Hepatocyte (in vitro differentiated cells): ENCODE results near the gene NOTUM. TPM values are rescaled to one million over a fixed set of nuclear protein-coding genes. Genes with fewer than 3 reads are reported as not detected.
A peak's percentile ranks its signal among the peaks of the same experiment; 100 is the strongest.

ENCODE experiments used
- DNase-seq: peaks from one replicate; pipeline ENCODE4 v3.0.0-alpha.2; 2016; ENCODE audit warnings: low spot score
- H2AFZ ChIP-seq: fragments of 200-600 bp; sonication (generic); 2 replicates; pipeline ENCODE4 v1.6.0; 2016; ENCODE audit warnings: antibody characterized with exemption, mild to moderate bottlenecking
- H3K27ac ChIP-seq: fragments of 200-600 bp; sonication (generic); 2 replicates; pipeline ENCODE4 v1.5.1; 2016; ENCODE audit warnings: mild to moderate bottlenecking
- H3K27me3 ChIP-seq: fragments of 200-600 bp; sonication (generic); 2 replicates; pipeline ENCODE4 v1.6.1; 2016
- H3K36me3 ChIP-seq: fragments of 200-600 bp; sonication (generic); replicated peaks from 2 replicates; pipeline ENCODE4 v1.5.1; 2016; ENCODE audit warnings: low read depth; ENCODE audit not compliant: insufficient read depth
- H3K4me1 ChIP-seq: fragments of 200-600 bp; sonication (generic); 2 replicates; pipeline ENCODE4 v1.5.1; 2016; ENCODE audit warnings: mild to moderate bottlenecking, moderate library complexity; ENCODE audit not compliant: insufficient read depth
- H3K4me2 ChIP-seq: fragments of 200-600 bp; sonication (generic); 2 replicates; pipeline ENCODE4 v1.6.0; 2016
- H3K4me3 ChIP-seq: fragments of 200-600 bp; sonication (generic); 2 replicates; pipeline ENCODE4 v1.5.1; 2016; ENCODE audit warnings: mild to moderate bottlenecking
- H3K79me2 ChIP-seq: fragments of 200-600 bp; sonication (generic); 2 replicates; pipeline ENCODE4 v1.6.0; 2017; ENCODE audit warnings: mild to moderate bottlenecking
- H3K9me2 ChIP-seq: fragments of 200-600 bp; sonication (generic); replicated peaks from 2 replicates; pipeline ENCODE4 v1.6.0; 2017; ENCODE audit warnings: mild to moderate bottlenecking; ENCODE audit not compliant: insufficient read depth
- H3K9me3 ChIP-seq: fragments of 200-600 bp; sonication (generic); 2 replicates; pipeline ENCODE4 v1.5.1; 2016; ENCODE audit warnings: low read depth, mild to moderate bottlenecking
- H4K20me1 ChIP-seq: fragments of 200-600 bp; sonication (generic); 2 replicates; pipeline ENCODE4 v1.6.0; 2016; ENCODE audit warnings: mild to moderate bottlenecking; ENCODE audit not compliant: insufficient read depth, poor library complexity, severe bottlenecking
- CTCF ChIP-seq: fragments of 200-600 bp; sonication (generic); IDR thresholded peaks from 2 replicates; pipeline ENCODE4 v1.5.1; 2016; ENCODE audit warnings: antibody characterized with exemption, mild to moderate bottlenecking; ENCODE audit not compliant: poor library complexity
- EZH2 ChIP-seq: fragments of 200-600 bp; sonication (generic); IDR thresholded peaks from 2 replicates; pipeline ENCODE4 v1.6.1; 2016; ENCODE audit warnings: antibody characterized with exemption, mild to moderate bottlenecking, borderline replicate concordance
- EZH2phosphoT487 ChIP-seq: fragments of 200-600 bp; sonication (generic); IDR thresholded peaks from one replicate; pipeline ENCODE4 v1.6.1; 2018; ENCODE audit warnings: antibody characterized with exemption, mild to moderate bottlenecking, low read depth, moderate library complexity; ENCODE audit not compliant: unreplicated experiment, severe bottlenecking
- WGBS: methylation state at CpG from one replicate; pipeline ENCODE4 v1.1.6; 2016; ENCODE audit warnings: low lambda C conversion rate; ENCODE audit errors: missing lambda C conversion rate; 5-methylcytosine and 5-hydroxymethylcytosine counted together
- polyA plus RNA-seq: library from polyadenylated mRNA; unstranded; fragments of >200 nt; fragmentation: Nextera tagmentation; extraction: Ambion mirVana; gene quantifications from 2 replicates; pipeline ENCODE4 v1.2.1, GENCODE V29; 2016
- total RNA-seq: library from RNA; depleted of rRNA; stranded (reverse); fragments of >200 nt; gene quantifications from 2 replicates; pipeline ENCODE4 v1.2.3, GENCODE V29; 2014

NOTUM gene
- total and polyA plus RNA-seq, 2 experiments from 2014 or later: 1.0 to 4.7 TPM

- TF ChIP-seq CTCF: no peak
- no peak for TF ChIP-seq EZH2
- TF ChIP-seq EZH2phosphoT487: no peak
- peak overlapping the region; percentile 72 for H3K27ac ChIP-seq
- no peaks in the 10 kb centered on the region for H3K27me3 ChIP-seq
- H3K9me3 ChIP-seq: no peaks in the 10 kb centered on the region
- no peaks in the 10 kb centered on the region for H3K36me3 ChIP-seq
- H3K9me2 ChIP-seq: no peaks in the 10 kb centered on the region
- peaks cover 40% of the 10 kb centered on the region for H3K4me1 ChIP-seq
- H3K79me2 ChIP-seq: peaks cover 77% of the 10 kb centered on the region
- WGBS: 22% methylated on average over 24 of the region's 32 CpGs
- no peak overlapping the region for H3K4me3 ChIP-seq
- peak overlapping the region; percentile 83 for H3K4me2 ChIP-seq
- H2AFZ ChIP-seq: no peak overlapping the region
- peaks cover 66% of the 10 kb centered on the region for H4K20me1 ChIP-seq
- peak; percentile 93 for DNase-seq
Observed at GRCh38 chr17:81923302-81924260, 37.4 kb downstream of the NOTUM start.

- no peaks in the 10 kb centered on the region for H3K9me3 ChIP-seq
- peaks cover 68% of the 10 kb centered on the region for H4K20me1 ChIP-seq
- no peaks in the 10 kb centered on the region for H3K27me3 ChIP-seq
- peaks cover 77% of the 10 kb centered on the region for H3K79me2 ChIP-seq
- no peak overlapping the region for H3K4me3 ChIP-seq
- WGBS: 94% methylated on average over 49 of the region's 58 CpGs
- peaks cover 39% of the 10 kb centered on the region for H3K4me1 ChIP-seq
- H3K36me3 ChIP-seq: no peaks in the 10 kb centered on the region
- H3K27ac ChIP-seq: peak overlapping the region; percentile 60
- peak overlapping the region; percentile 83 for H3K4me2 ChIP-seq
- no peak for TF ChIP-seq EZH2
- no peak for TF ChIP-seq EZH2phosphoT487
- TF ChIP-seq CTCF: no peak
- H3K9me2 ChIP-seq: no peaks in the 10 kb centered on the region
- H2AFZ ChIP-seq: no peak overlapping the region
- no peak for DNase-seq
Observed at GRCh38 chr17:81922566-81923301, 38.3 kb downstream of the NOTUM start.

- no peaks in the 10 kb centered on the region for H3K27me3 ChIP-seq
- no peak overlapping the region for H2AFZ ChIP-seq
- no peaks in the 10 kb centered on the region for H3K9me2 ChIP-seq
- DNase-seq: no peak
- H4K20me1 ChIP-seq: peaks cover 68% of the 10 kb centered on the region
- no peak overlapping the region for H3K4me2 ChIP-seq
- H3K79me2 ChIP-seq: peaks cover 82% of the 10 kb centered on the region
- peaks cover 39% of the 10 kb centered on the region for H3K4me1 ChIP-seq
- H3K4me3 ChIP-seq: no peak overlapping the region
- no peak for TF ChIP-seq CTCF
- no peaks in the 10 kb centered on the region for H3K36me3 ChIP-seq
- no peak overlapping the region for H3K27ac ChIP-seq
- WGBS: 97% methylated on average over 23 of the region's 23 CpGs
- H3K9me3 ChIP-seq: no peaks in the 10 kb centered on the region
Observed at GRCh38 chr17:81921996-81922565, 38.9 kb downstream of the NOTUM start.
